LHCN-M2 (cell line): ENCODE measurements around the gene STOX1. TPM values are rescaled to one million over a fixed set of nuclear protein-coding genes. Genes with fewer than 3 reads are reported as not detected.
"Not testable (repeated sequence)": the region's sequence is repeated elsewhere in the genome, so short reads cannot be mapped to it uniquely, and the experiment has no call there.

Experiments used
- DNase-seq: peaks from one replicate; pipeline ENCODE4 v3.0.0-alpha.2; 2012; ENCODE audit warnings: low read depth
- total RNA-seq: library from RNA; depleted of rRNA; stranded (reverse); fragments of >200 nt; gene quantifications from 2 replicates; pipeline ENCODE4 v1.2.3, GENCODE V29; 2014

Gene STOX1
- total RNA-seq, 1 experiment from 2014 or later = 0.57 TPM

- DNase-seq = not testable (repeated sequence)
Measured at GRCh38 chr10:68828083-68828601, 811 bp downstream of the STOX1 start.

GRCh38 chr10:68828833-68829232 is 1.5 kb downstream of the STOX1 start:
- DNase-seq = no peak

GRCh38 chr10:68829521-68829920 is 2.2 kb downstream of the STOX1 start:
- no peak for DNase-seq

DNA sequence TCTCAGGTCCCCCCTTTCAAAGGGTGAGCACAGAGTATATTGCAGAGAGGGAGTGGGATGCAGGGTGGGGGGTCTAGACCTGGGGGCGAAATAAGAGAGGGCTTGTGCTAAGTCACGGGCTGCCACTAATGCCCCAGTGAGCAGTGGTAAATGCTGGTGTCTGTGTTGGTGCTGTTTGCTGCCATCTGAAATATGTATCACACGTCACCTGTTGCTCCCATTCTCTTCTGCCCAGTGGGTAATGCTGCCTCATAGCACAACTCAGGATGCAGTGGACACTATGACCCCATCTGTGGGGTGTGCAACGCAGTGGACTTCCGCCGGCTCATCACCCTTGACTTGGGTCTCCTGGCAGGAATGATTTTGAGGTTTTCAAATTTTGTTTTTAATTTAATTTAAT is 2.6 kb downstream of the STOX1 start:
- no peak for DNase-seq

DNA sequence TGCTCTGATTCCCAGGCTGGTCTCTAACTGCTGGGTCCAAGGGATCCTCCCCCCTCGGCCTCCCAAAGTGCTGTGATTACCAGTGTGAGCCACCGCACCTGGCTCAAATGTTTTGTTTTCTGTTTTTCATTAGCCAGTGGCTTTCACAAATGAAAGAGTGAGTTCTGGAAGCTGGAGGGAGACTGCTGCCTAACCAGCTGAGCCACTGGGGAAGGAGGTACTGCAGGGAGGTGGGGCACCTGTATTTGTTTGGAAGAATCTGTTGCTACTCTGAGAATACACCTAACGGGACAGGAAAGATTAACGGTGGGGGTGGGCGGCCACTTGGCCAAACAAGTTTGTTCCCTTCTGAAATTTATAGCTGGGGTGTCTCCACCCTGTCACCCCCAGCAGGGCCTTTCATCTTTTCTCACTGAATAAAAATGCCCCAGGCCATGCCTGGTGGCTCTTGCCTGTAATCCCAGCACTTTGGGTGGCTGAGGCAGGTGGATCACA is 4.7 kb downstream of the STOX1 start:
- no peak for DNase-seq

- DNase-seq = no peak
Measured at GRCh38 chr10:68832601-68833000, 5.3 kb downstream of the STOX1 start.

- no peak for DNase-seq
Measured at GRCh38 chr10:68837626-68838322, 10.4 kb downstream of the STOX1 start.

- DNase-seq = not testable (repeated sequence)
Measured at GRCh38 chr10:68840650-68841049, 13.3 kb downstream of the STOX1 start.

GRCh38 chr10:68848281-68848680 is 20.9 kb downstream of the STOX1 start:
- DNase-seq = no peak

DNA sequence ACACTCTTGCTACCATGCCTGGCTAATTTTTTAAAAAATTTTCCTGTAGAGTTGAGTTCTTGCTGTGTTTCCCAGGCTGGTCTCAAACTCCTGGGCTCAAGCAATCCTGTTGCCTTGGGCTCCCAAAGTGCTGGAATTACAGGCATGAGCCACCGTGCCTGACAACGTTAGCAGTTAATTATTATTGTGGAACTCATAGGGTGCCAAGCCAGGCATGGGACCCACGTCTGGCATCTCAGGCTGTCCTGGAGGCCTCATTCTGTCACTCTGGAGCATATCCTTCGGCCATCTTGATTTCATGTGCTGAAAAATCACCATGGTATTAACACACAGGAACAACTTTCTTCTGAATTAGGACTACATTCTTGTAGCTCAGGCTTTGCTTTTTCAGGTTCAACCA is 21.5 kb downstream of the STOX1 start:
- no peak for DNase-seq

GRCh38 chr10:68856352-68856751 is 29.0 kb downstream of the STOX1 start:
- DNase-seq = no peak

DNA sequence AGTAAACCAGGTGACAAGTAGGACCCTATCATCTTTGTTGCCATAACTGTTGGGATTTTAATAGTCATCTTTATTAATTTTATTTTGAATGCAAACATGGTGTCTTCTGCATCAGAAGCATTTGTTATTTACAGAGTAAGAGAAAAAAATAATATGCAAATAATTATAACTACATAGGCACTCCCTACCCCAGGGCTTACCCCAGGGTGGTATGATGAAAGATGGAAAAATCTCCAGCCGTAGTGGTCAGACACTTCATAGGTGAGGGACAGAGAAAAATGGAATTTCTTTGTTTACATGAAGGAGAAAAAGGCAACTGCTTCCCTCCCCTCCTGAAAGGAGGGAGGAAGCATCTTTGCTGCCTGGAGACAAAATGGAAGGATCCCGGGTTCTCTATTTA is 29.7 kb downstream of the STOX1 start:
- DNase-seq = no peak

DNA sequence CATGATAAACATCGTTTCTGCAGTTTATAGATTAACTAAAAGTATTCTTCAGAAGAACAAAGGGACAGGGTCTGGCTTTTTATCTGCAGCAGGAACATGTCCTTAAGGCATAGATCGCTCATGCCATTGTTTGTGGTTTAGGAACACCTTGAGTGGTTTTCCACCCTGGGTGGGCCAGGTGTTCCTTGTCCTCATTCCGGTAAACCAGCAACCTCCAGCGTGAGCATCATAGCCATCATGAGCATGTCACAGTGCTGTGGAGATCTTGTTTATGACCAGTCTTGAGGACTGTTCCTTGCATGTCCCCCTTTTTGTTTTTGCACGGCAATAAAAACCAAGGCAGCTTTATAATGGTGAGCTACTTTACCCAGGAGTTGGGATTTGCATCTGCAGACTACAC is 33.9 kb downstream of the STOX1 start:
- peak; percentile 15 for DNase-seq

DNA sequence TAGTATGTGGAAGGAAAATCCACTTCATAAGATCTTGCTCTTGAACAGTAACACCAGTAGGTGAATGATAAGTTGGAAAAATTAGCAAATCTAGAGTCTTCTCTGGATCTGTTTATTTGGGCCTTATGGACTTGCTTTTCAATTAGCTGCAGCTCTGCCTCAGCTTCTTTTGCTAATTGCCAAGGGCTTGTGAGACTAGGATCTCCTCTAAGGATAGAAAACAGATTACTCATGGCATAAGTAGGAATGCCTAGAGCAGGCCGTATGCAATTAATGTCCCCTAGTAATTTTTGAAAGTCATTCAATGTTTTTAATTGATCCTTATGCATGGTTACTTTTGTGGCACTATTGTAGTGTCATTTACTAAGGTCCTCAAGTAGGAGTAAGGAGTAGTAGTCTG is 37.3 kb downstream of the STOX1 start:
- DNase-seq = no peak

DNA sequence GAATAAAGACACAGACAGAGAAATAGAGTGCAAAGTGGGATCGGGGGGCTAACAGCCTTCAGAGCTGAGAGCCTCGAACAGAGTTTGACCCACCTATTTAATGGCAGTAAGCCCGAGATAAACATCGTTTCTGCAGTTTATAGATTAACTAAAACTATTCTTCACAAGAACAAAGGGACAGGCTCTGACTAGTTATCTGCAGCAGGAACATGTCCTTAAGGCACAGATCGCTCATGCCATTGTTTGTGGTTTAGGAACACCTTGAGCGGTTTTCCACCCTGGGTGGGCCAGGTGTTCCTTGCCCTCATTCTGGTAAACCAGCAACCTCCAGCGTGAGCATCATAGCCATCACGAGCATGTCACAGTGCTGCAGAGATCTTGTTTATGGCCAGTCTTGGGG is 40.8 kb downstream of the STOX1 start:
- not testable (repeated sequence) for DNase-seq

DNA sequence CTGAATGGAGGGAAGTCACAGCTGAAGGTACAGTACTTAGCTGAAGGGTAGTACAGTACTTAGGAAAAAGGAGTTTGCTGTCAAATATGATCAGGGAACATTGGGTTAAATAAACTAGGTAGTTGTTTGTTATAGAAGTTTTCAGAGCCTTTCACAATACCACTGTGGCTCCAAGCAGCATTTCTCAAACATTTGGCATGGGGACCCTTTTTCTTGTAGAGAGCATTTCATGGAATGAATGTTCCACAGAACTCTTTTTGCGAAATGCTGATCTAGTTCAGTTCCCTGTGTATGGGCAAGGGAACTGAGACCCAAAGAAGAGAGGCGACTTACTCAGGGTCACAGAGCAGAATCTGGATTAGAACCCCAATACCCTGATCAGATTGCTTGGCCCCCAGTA is 42.3 kb downstream of the STOX1 start:
- DNase-seq = no peak

DNA sequence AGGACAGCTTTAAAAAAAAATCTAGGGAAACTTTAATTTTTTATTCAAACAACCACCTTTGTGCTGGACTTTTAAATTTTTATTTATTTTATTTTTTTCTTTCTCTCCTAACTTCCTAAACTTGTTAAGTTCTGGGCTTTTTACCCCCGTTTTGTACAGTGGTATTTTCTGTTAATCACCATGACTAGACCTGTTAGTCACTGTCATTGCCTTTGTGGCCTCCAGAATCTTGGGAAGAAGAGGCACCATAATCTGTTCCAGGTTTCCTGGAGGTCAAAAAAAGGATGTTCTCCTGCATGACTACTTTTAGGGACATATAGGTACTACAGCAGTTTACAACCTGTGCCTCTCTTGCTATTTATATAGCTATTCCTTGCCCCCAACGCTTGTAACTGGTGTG is 42.7 kb downstream of the STOX1 start:
- no peak for DNase-seq

DNA sequence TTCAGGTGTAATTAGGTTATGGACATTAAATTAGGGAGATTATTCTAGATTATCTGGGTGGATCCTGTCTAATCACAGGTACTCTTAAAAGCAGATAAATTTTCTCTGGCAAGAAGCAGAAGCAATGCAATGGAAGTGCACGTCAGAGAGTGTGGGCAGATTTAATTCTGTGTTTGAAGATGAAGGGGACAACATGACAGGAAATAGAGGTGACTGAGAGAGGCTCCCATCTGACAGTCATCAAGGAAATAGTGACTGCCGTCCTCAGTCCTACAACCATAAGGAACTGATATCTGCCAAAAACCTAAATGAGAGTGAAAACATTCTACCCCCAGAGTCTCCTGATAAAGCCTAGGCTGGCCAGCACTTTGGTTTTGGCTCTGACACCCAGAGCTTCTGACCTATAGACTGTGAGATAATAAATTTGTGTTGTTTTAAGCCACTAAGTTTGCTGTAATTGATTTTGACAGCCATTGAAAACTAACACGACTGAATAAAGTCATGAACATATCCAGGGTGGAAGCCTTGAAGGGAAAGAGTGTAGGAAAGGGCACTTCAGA is 43.3 kb downstream of the STOX1 start:
- DNase-seq = no peak

- peak; percentile 79 for DNase-seq
Measured at GRCh38 chr10:68871105-68871711, 43.9 kb downstream of the STOX1 start.

GRCh38 chr10:68871731-68872342 is 44.5 kb downstream of the STOX1 start:
- peak; percentile 81 for DNase-seq

DNA sequence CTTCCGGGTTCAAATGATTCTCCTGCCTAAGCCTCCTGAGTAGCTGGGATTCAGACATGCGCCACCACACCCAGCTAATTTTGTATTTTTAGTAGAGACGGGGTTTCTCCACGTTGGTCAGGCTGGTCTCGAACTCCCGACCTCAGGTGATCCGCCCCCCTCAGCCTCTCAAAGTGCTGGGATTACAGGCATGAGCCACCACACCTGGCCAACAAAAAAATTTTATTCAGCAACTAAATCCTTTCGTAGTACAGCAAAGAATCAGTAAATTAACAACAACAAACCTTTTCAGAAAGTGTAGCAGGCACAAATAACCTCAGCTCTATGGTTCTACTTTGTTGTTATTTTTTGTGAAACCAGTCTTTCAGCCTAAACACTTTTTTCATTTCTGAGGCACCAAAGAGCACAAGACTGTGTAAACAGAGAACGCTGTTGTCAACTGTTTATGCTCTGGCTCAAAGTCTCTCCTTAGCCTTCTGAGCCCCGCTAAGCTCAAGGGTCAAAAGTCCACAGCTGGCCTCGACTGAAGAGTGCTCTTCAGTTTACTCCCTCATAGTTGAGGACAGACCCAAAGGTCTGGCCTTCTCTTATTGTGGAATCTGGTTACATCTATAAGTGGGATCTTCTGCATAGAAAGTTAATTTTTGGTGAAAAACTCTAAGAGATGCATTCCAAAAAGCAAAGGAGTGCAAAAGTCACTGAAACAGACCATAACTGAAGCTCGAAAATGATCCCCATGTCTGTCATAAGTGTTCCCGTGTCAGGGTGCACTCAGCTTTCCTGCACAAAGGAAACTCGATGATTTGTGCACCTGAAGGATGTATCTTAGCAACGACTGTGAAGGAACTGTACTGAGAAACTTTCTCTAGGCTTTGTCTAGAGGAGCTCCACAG is 49.2 kb downstream of the STOX1 start:
- no peak for DNase-seq
